ENCODE data around the gene ATL1. TPM values are rescaled to one million over a fixed set of nuclear protein-coding genes. Genes with fewer than 3 reads are reported as not detected.

The ATL1 gene
- total and polyA plus RNA-seq, 4 experiments from 2014 or later: 0.64 to 2.1 (median 1.6) TPM

- no peak overlapping the region for H3K4me3 Mint-ChIP-seq
- peaks cover 6 to 8% of the 10 kb centered on the region in 2 donors for H3K36me3 Mint-ChIP-seq
- CTCF ChIA-PET (ENCODE audit: partially characterized antibody): interaction anchor here (0.6 kb wide), 1 partner anchor 69 kb away, joined by 4 read pairs; no protein-coding TSS in a partner anchor
- no peak overlapping the region for H3K27ac ChIP-seq (ENCODE audit: low read depth, low read length)
- no peaks in the 10 kb centered on the region for H3K27me3 ChIP-seq (ENCODE audit: insufficient read depth, low read length)
- H3K27ac Mint-ChIP-seq: no peak overlapping the region
- no peak for DNase-seq
- H3K9me3 Mint-ChIP-seq: peaks cover 0 to 1% (median 0%) of the 10 kb centered on the region in 8 donors
- H3K27me3 Mint-ChIP-seq: no peaks in the 10 kb centered on the region
- peaks cover 12 to 17% (median 16%) of the 10 kb centered on the region in 4 donors for H3K4me1 Mint-ChIP-seq
- H3K4me1 ChIP-seq (ENCODE audit: insufficient read depth, low read length): peaks cover 19% of the 10 kb centered on the region
- H3K9me3 ChIP-seq (ENCODE audit: control insufficient read depth in 1 of 2, low read length in 2 of 2): no peaks in the 10 kb centered on the region
- H3K4me3 ChIP-seq (ENCODE audit: low read length in 2 of 2): peak overlapping the region in 1 of 2 donors; percentile 48
- no peaks in the 10 kb centered on the region for H3K36me3 ChIP-seq (ENCODE audit: insufficient read depth, low read length)
- POLR2A ChIA-PET (ENCODE audit: partially characterized antibody): no interaction called here
- intact Hi-C loops (cut with micrococcal nuclease): loop anchor here (1.0 to 5.0 kb wide), 3 partner anchors 59 to 164 kb away; partner anchors contain the start of gene NIN
Measured at GRCh38 chr14:50668826-50669143, 108.8 kb downstream of the ATL1 start.

GRCh38 chr14:50669441-50669986 is 109.6 kb downstream of the ATL1 start:
- Mint-ChIP-seq H3K4me1 (peaks cover 9 to 14% (median 14%) of the 10 kb centered on the region in 4 donors), H3K27me3 (no peaks in the 10 kb centered on the region), H3K4me3 (no peak overlapping the region), H3K36me3 (peaks cover 3 to 6% of the 10 kb centered on the region in 2 donors), H3K9me3 (peaks cover 0 to 1% (median 0%) of the 10 kb centered on the region in 8 donors), H3K27ac (no peak overlapping the region)
- ChIA-PET POLR2A (ENCODE audit: partially characterized antibody) (no interaction called here), CTCF (ENCODE audit: partially characterized antibody) (no interaction called here)
- H3K9me3 ChIP-seq (ENCODE audit: control insufficient read depth in 1 of 2, low read length in 2 of 2): no peaks in the 10 kb centered on the region
- no peaks in the 10 kb centered on the region for H3K27me3 ChIP-seq (ENCODE audit: insufficient read depth, low read length)
- H3K4me1 ChIP-seq (ENCODE audit: insufficient read depth, low read length): peaks cover 19% of the 10 kb centered on the region
- no peak for DNase-seq
- H3K4me3 ChIP-seq (ENCODE audit: low read length in 2 of 2): no peak overlapping the region
- no peak overlapping the region for H3K27ac ChIP-seq (ENCODE audit: low read depth, low read length)
- intact Hi-C loops (cut with micrococcal nuclease): loop anchor here (5.0 kb wide), 2 partner anchors 58 to 163 kb away; partner anchors contain the start of gene NIN
- H3K36me3 ChIP-seq (ENCODE audit: insufficient read depth, low read length): no peaks in the 10 kb centered on the region

- Mint-ChIP-seq H3K4me1 (peaks cover 9 to 14% (median 13%) of the 10 kb centered on the region in 4 donors), H3K4me3 (no peak overlapping the region), H3K27me3 (no peaks in the 10 kb centered on the region), H3K9me3 (peaks cover 0 to 1% (median 0%) of the 10 kb centered on the region in 8 donors), H3K27ac (no peak overlapping the region), H3K36me3 (peaks cover 0 to 6% of the 10 kb centered on the region in 2 donors)
- intact Hi-C loops (cut with micrococcal nuclease): no loop called here
- DNase-seq: no peak
- Histone ChIP-seq H3K36me3 (ENCODE audit: insufficient read depth, low read length) (no peaks in the 10 kb centered on the region), H3K4me1 (ENCODE audit: insufficient read depth, low read length) (peaks cover 19% of the 10 kb centered on the region), H3K27me3 (ENCODE audit: insufficient read depth, low read length) (no peaks in the 10 kb centered on the region), H3K9me3 (ENCODE audit: control insufficient read depth in 1 of 2, low read length in 2 of 2) (no peaks in the 10 kb centered on the region), H3K27ac (ENCODE audit: low read depth, low read length) (no peak overlapping the region), H3K4me3 (ENCODE audit: low read length in 2 of 2) (no peak overlapping the region)
- CTCF ChIA-PET (ENCODE audit: partially characterized antibody): no interaction called here
- POLR2A ChIA-PET (ENCODE audit: partially characterized antibody): no interaction called here
Measured at GRCh38 chr14:50670196-50670865, 110.4 kb downstream of the ATL1 start.

- no peak overlapping the region for H3K27ac ChIP-seq (ENCODE audit: low read depth, low read length)
- peaks cover 0 to 6% of the 10 kb centered on the region in 2 donors for H3K36me3 Mint-ChIP-seq
- peak overlapping the region in 1 of 8 donors; percentile 43 for H3K4me3 Mint-ChIP-seq
- peaks cover 0 to 1% (median 0%) of the 10 kb centered on the region in 8 donors for H3K9me3 Mint-ChIP-seq
- intact Hi-C loops (cut with micrococcal nuclease): no loop called here
- ChIA-PET POLR2A (ENCODE audit: partially characterized antibody) (no interaction called here), CTCF (ENCODE audit: partially characterized antibody) (interaction anchor here (0.8 kb wide), 1 partner anchor 44 kb away, joined by 3 read pairs; no protein-coding TSS in a partner anchor)
- H3K36me3 ChIP-seq (ENCODE audit: insufficient read depth, low read length): no peaks in the 10 kb centered on the region
- no peak overlapping the region for H3K27ac Mint-ChIP-seq
- H3K27me3 Mint-ChIP-seq: no peaks in the 10 kb centered on the region
- peaks cover 19% of the 10 kb centered on the region for H3K4me1 ChIP-seq (ENCODE audit: insufficient read depth, low read length)
- H3K4me1 Mint-ChIP-seq: peaks cover 9 to 14% (median 13%) of the 10 kb centered on the region in 4 donors
- H3K4me3 ChIP-seq (ENCODE audit: low read length in 2 of 2): no peak overlapping the region
- H3K27me3 ChIP-seq (ENCODE audit: insufficient read depth, low read length): no peaks in the 10 kb centered on the region
- DNase-seq: no peak
- H3K9me3 ChIP-seq (ENCODE audit: control insufficient read depth in 1 of 2, low read length in 2 of 2): no peaks in the 10 kb centered on the region
Measured at GRCh38 chr14:50670866-50671256, 110.9 kb downstream of the ATL1 start.

GRCh38 chr14:50675597-50675996 is 115.7 kb downstream of the ATL1 start:
- Mint-ChIP-seq H3K4me1 (peaks cover 5 to 8% (median 7%) of the 10 kb centered on the region in 4 donors), H3K27me3 (no peaks in the 10 kb centered on the region), H3K36me3 (no peaks in the 10 kb centered on the region), H3K4me3 (no peak overlapping the region), H3K9me3 (no peaks in the 10 kb centered on the region), H3K27ac (no peak overlapping the region)
- no peak for DNase-seq
- H3K27me3 ChIP-seq (ENCODE audit: insufficient read depth, low read length): no peaks in the 10 kb centered on the region
- ChIA-PET CTCF (ENCODE audit: partially characterized antibody) (interaction anchor here (1.1 kb wide), 1 partner anchor 185 kb away, joined by 3 read pairs; no protein-coding TSS in a partner anchor), POLR2A (ENCODE audit: partially characterized antibody) (no interaction called here)
- no peaks in the 10 kb centered on the region for H3K36me3 ChIP-seq (ENCODE audit: insufficient read depth, low read length)
- H3K4me3 ChIP-seq (ENCODE audit: low read length in 2 of 2): no peak overlapping the region
- H3K4me1 ChIP-seq (ENCODE audit: insufficient read depth, low read length): no peaks in the 10 kb centered on the region
- no peak overlapping the region for H3K27ac ChIP-seq (ENCODE audit: low read depth, low read length)
- intact Hi-C loops (cut with micrococcal nuclease): no loop called here
- no peaks in the 10 kb centered on the region for H3K9me3 ChIP-seq (ENCODE audit: control insufficient read depth in 1 of 2, low read length in 2 of 2)

GRCh38 chr14:50676814-50677516 is 117.0 kb downstream of the ATL1 start:
- ChIA-PET POLR2A (ENCODE audit: partially characterized antibody) (interaction anchor here (0.6 kb wide), 1 partner anchor 34 kb away, joined by 4 read pairs; no protein-coding TSS in a partner anchor), CTCF (ENCODE audit: partially characterized antibody) (interaction anchor here (0.5 kb wide), 1 partner anchor 85 kb away, joined by 3 read pairs; no protein-coding TSS in a partner anchor)
- Histone ChIP-seq H3K36me3 (ENCODE audit: insufficient read depth, low read length) (no peaks in the 10 kb centered on the region), H3K4me3 (ENCODE audit: low read length in 2 of 2) (no peak overlapping the region), H3K9me3 (ENCODE audit: control insufficient read depth in 1 of 2, low read length in 2 of 2) (no peaks in the 10 kb centered on the region), H3K4me1 (ENCODE audit: insufficient read depth, low read length) (no peaks in the 10 kb centered on the region), H3K27ac (ENCODE audit: low read depth, low read length) (no peak overlapping the region), H3K27me3 (ENCODE audit: insufficient read depth, low read length) (no peaks in the 10 kb centered on the region)
- Mint-ChIP-seq H3K27me3 (no peaks in the 10 kb centered on the region), H3K36me3 (no peaks in the 10 kb centered on the region), H3K9me3 (no peaks in the 10 kb centered on the region), H3K27ac (peak overlapping the region in 3 of 7 donors; percentile 9 to 62 (median 59)), H3K4me3 (no peak overlapping the region), H3K4me1 (peaks cover 5 to 8% (median 7%) of the 10 kb centered on the region in 4 donors)
- no peak for DNase-seq
- intact Hi-C loops (cut with micrococcal nuclease): no loop called here

- ChIA-PET POLR2A (ENCODE audit: partially characterized antibody) (interaction anchor here (0.6 kb wide), 1 partner anchor 34 kb away, joined by 4 read pairs; no protein-coding TSS in a partner anchor), CTCF (ENCODE audit: partially characterized antibody) (interaction anchor here (1.0 kb wide), 1 partner anchor 38 kb away, joined by 3 read pairs; no protein-coding TSS in a partner anchor)
- intact Hi-C loops (cut with micrococcal nuclease): no loop called here
- Mint-ChIP-seq H3K36me3 (no peaks in the 10 kb centered on the region), H3K4me1 (peaks cover 5 to 8% (median 7%) of the 10 kb centered on the region in 4 donors), H3K9me3 (no peaks in the 10 kb centered on the region), H3K27me3 (no peaks in the 10 kb centered on the region), H3K27ac (peak overlapping the region in 1 of 7 donors; percentile 62), H3K4me3 (no peak overlapping the region)
- H3K27me3 ChIP-seq (ENCODE audit: insufficient read depth, low read length): no peaks in the 10 kb centered on the region
- H3K27ac ChIP-seq (ENCODE audit: low read depth, low read length): no peak overlapping the region
- no peak for DNase-seq
- H3K4me3 ChIP-seq (ENCODE audit: low read length in 2 of 2): no peak overlapping the region
- no peaks in the 10 kb centered on the region for H3K9me3 ChIP-seq (ENCODE audit: control insufficient read depth in 1 of 2, low read length in 2 of 2)
- H3K36me3 ChIP-seq (ENCODE audit: insufficient read depth, low read length): no peaks in the 10 kb centered on the region
- no peaks in the 10 kb centered on the region for H3K4me1 ChIP-seq (ENCODE audit: insufficient read depth, low read length)
Measured at GRCh38 chr14:50677527-50678063, 117.7 kb downstream of the ATL1 start.
